Activated T-cell treated with anti-CD3 and anti-CD28 coated beads, Interleukin-2, amount 50 U/mL, for 72 hours (primary cell): ENCODE measurements around the gene PSMD9. TPM values are rescaled to one million over a fixed set of nuclear protein-coding genes. Genes with fewer than 3 reads are reported as not detected.
"Not testable (repeated sequence)": the region's sequence is repeated elsewhere in the genome, so short reads cannot be mapped to it uniquely, and the experiment has no call there.

Experiments
- ATAC-seq, 2 donors: fragments of 150-1000 bp; cut with Tn5 transposase; replicated peaks in 1 of 2; 2 replicates each; pipeline ENCODE4 v1.10.0; 2021; ENCODE audit warnings: moderate library complexity in 2 of 2, mild to moderate bottlenecking in 1 of 2
- DNase-seq, 2 donors: peaks; one replicate each; pipeline ENCODE4 v3.0.0; 2021 to 2022; ENCODE audit warnings: mixed read lengths in 1 of 2
- H3K27ac Mint-ChIP-seq: one replicate; pipeline ENCODE4 v1.8.0; 2022; ENCODE audit warnings: mild to moderate bottlenecking, moderate library complexity, mixed read lengths
- H3K27me3 Mint-ChIP-seq: one replicate; pipeline ENCODE4 v1.8.0; 2022; ENCODE audit warnings: low read depth, mixed read lengths
- H3K36me3 Mint-ChIP-seq, 2 donors: one replicate each; pipeline ENCODE4 v1.8.0; 2022; ENCODE audit warnings: mixed read lengths in 2 of 2, mild to moderate bottlenecking in 1 of 2; ENCODE audit not compliant: insufficient read depth in 2 of 2
- H3K4me1 Mint-ChIP-seq: one replicate; pipeline ENCODE4 v1.8.0; 2022; ENCODE audit warnings: low read depth, mixed read lengths
- H3K4me3 Mint-ChIP-seq, 2 donors: one replicate each; pipeline ENCODE4 v1.8.0; 2022; ENCODE audit warnings: mild to moderate bottlenecking in 2 of 2, mixed read lengths in 2 of 2, moderate library complexity in 2 of 2
- H3K9me3 Mint-ChIP-seq, 2 donors: one replicate each; pipeline ENCODE4 v1.8.0; 2022; ENCODE audit warnings: mixed read lengths in 2 of 2
- total RNA-seq, 2 donors: library from RNA; stranded (reverse); gene quantifications; one replicate each; pipeline ENCODE4 v1.2.3, GENCODE V29; 2022

The PSMD9 gene
- total RNA-seq, 2 donors from 2014 or later: 56.9 to 85.7 TPM

GRCh38 chr12:121889274-121889624, 659 bp downstream of the PSMD9 start:
- Mint-ChIP-seq H3K27me3 (no peaks in the 10 kb centered on the region), H3K4me3 (peak overlapping the region; percentile 94 to 97), H3K27ac (peak overlapping the region; percentile 93), H3K36me3 (peaks cover 0 to 2% of the 10 kb centered on the region in 2 donors), H3K9me3 (no peaks in the 10 kb centered on the region), H3K4me1 (peaks cover 35% of the 10 kb centered on the region)
- DNase-seq (no peak), ATAC-seq (no peak)

GRCh38 chr12:121889661-121890060, 1.1 kb downstream of the PSMD9 start:
- H3K36me3 Mint-ChIP-seq, ATAC-seq, H3K9me3 Mint-ChIP-seq, H3K27me3 Mint-ChIP-seq, DNase-seq: not testable (repeated sequence)
- peak overlapping the region; percentile 94 to 97 for H3K4me3 Mint-ChIP-seq
- peaks cover 39% of the 10 kb centered on the region for H3K4me1 Mint-ChIP-seq
- peak overlapping the region; percentile 93 for H3K27ac Mint-ChIP-seq

GRCh38 chr12:121892673-121893561, 4.3 kb downstream of the PSMD9 start:
- H3K9me3 Mint-ChIP-seq: no peaks in the 10 kb centered on the region
- DNase-seq (peak in 1 of 2 donors; percentile 8), ATAC-seq (no peak)
- H3K36me3 Mint-ChIP-seq: peaks cover 4 to 12% of the 10 kb centered on the region in 2 donors
- H3K4me3 Mint-ChIP-seq: peak overlapping the region; percentile 86 to 93
- H3K27ac Mint-ChIP-seq: peak overlapping the region; percentile 96
- no peaks in the 10 kb centered on the region for H3K27me3 Mint-ChIP-seq
- H3K4me1 Mint-ChIP-seq: peaks cover 44% of the 10 kb centered on the region

DNA sequence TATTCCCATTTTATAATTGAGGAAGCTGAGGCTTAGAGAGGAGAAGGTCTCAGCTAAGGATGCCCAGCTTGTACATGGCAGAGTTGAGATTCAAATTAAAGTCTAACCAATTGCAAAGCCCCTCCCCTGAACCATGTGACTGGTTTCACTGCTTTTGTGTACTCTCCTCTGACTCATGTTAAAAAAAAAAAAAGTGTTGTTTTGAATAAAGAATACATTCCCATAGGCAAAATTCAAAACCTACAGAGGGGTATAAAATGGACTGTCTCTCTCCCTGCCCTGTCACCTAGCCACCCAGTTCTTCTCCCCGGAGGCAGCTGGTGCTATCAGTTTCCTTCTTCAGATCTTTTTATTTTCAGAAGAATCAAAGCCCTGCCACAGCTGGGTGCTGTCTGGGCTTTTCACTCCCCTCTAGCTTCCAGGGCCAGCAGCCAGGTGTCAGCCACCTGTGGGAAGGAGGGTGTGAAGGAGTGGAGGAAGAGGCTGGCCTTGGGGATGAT, 5.4 kb downstream of the PSMD9 start:
- peak overlapping the region; percentile 86 to 93 for H3K4me3 Mint-ChIP-seq
- H3K9me3 Mint-ChIP-seq: no peaks in the 10 kb centered on the region
- ATAC-seq: peak; percentile 76 to 82
- peak; percentile 45 to 57 for DNase-seq
- no peaks in the 10 kb centered on the region for H3K27me3 Mint-ChIP-seq
- H3K27ac Mint-ChIP-seq: peak overlapping the region; percentile 96
- peaks cover 4 to 15% of the 10 kb centered on the region in 2 donors for H3K36me3 Mint-ChIP-seq
- peaks cover 44% of the 10 kb centered on the region for H3K4me1 Mint-ChIP-seq

DNA sequence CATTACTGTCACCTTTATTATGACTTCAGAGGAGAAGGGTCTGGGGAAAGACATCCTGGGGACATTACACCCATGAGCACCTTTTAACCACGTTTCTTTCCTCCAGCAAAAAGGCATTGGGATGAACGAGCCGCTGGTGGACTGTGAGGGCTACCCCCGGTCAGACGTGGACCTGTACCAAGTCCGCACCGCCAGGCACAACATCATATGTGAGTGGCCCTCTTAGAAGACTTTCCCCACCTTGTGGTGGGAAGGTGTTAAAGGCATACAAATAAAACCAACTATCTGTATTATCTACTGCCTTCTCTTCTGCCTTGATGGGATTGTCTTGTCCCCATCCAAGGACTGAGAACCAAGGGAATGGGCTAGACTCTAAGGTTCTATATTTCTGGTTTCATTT, 6.0 kb downstream of the PSMD9 start:
- no peak for DNase-seq
- peak overlapping the region; percentile 86 to 93 for H3K4me3 Mint-ChIP-seq
- ATAC-seq: peak in 1 of 2 donors; percentile 31
- no peaks in the 10 kb centered on the region for H3K9me3 Mint-ChIP-seq
- peak overlapping the region; percentile 96 for H3K27ac Mint-ChIP-seq
- peaks cover 7 to 15% of the 10 kb centered on the region in 2 donors for H3K36me3 Mint-ChIP-seq
- H3K27me3 Mint-ChIP-seq: no peaks in the 10 kb centered on the region
- peaks cover 38% of the 10 kb centered on the region for H3K4me1 Mint-ChIP-seq

GRCh38 chr12:121898287-121898686, 9.7 kb downstream of the PSMD9 start:
- H3K27ac Mint-ChIP-seq: no peak overlapping the region
- no peaks in the 10 kb centered on the region for H3K9me3 Mint-ChIP-seq
- no peak overlapping the region for H3K4me3 Mint-ChIP-seq
- peaks cover 7 to 31% of the 10 kb centered on the region in 2 donors for H3K36me3 Mint-ChIP-seq
- ATAC-seq (no peak), DNase-seq (no peak)
- H3K27me3 Mint-ChIP-seq: no peaks in the 10 kb centered on the region
- H3K4me1 Mint-ChIP-seq: peaks cover 19% of the 10 kb centered on the region

DNA sequence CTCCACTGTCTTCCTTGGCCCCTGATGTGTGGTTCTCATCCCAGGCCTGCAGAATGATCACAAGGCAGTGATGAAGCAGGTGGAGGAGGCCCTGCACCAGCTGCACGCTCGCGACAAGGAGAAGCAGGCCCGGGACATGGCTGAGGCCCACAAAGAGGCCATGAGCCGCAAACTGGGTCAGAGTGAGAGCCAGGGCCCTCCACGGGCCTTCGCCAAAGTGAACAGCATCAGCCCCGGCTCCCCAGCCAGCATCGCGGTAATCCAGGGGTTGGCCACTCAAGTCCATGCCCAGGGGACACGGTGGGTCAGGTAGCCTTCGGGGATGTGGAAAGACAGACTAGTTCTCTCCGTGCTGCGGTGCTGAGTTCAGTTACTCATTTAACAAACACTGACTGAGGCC, 11.0 kb downstream of the PSMD9 start:
- Mint-ChIP-seq H3K4me1 (peaks cover 6% of the 10 kb centered on the region), H3K9me3 (no peaks in the 10 kb centered on the region), H3K27ac (no peak overlapping the region), H3K36me3 (peaks cover 5 to 35% of the 10 kb centered on the region in 2 donors), H3K4me3 (no peak overlapping the region), H3K27me3 (no peaks in the 10 kb centered on the region)
- no peak for ATAC-seq
- no peak for DNase-seq

- no peak for ATAC-seq
- H3K36me3 Mint-ChIP-seq: peaks cover 2 to 33% of the 10 kb centered on the region in 2 donors
- H3K4me3 Mint-ChIP-seq: no peak overlapping the region
- H3K4me1 Mint-ChIP-seq: peaks cover 1% of the 10 kb centered on the region
- no peaks in the 10 kb centered on the region for H3K9me3 Mint-ChIP-seq
- DNase-seq: no peak
- H3K27me3 Mint-ChIP-seq: no peaks in the 10 kb centered on the region
- no peak overlapping the region for H3K27ac Mint-ChIP-seq
These were observed 14.6 kb downstream of the PSMD9 start for GRCh38 chr12:121903202-121903601.

- no peaks in the 10 kb centered on the region for H3K27me3 Mint-ChIP-seq
- H3K9me3 Mint-ChIP-seq: no peaks in the 10 kb centered on the region
- H3K36me3 Mint-ChIP-seq: peaks cover 6 to 38% of the 10 kb centered on the region in 2 donors
- ATAC-seq (no peak), DNase-seq (no peak)
- no peak overlapping the region for H3K4me3 Mint-ChIP-seq
- H3K27ac Mint-ChIP-seq: no peak overlapping the region
- H3K4me1 Mint-ChIP-seq: peaks cover 8% of the 10 kb centered on the region
These were observed 17.2 kb downstream of the PSMD9 start for GRCh38 chr12:121905746-121906145.

DNA sequence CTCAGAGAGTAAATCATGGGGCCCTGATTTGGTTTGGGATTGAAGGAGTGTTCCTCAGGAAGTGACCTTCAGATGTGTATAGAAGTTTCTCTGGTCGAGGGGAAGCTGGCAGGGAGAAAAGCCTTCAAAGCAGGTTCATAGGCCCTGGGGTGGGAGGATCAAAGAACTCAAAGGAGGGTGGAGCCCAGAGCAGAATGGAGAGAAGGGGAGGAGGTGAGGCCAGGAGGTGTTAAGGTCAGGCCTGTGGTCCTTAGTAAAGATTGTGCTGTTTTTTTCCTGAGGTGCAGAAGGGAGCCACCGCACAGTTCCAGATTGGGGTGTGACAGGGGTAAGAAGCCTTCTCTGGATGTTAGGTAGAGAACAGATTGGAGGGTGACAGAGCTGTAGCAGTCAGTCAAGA, 20.1 kb downstream of the PSMD9 start:
- Mint-ChIP-seq H3K27me3 (no peaks in the 10 kb centered on the region), H3K36me3 (peaks cover 12 to 31% of the 10 kb centered on the region in 2 donors), H3K4me1 (peaks cover 15% of the 10 kb centered on the region), H3K4me3 (no peak overlapping the region), H3K27ac (peak overlapping the region; percentile 49), H3K9me3 (no peaks in the 10 kb centered on the region)
- DNase-seq: no peak
- no peak for ATAC-seq

DNA sequence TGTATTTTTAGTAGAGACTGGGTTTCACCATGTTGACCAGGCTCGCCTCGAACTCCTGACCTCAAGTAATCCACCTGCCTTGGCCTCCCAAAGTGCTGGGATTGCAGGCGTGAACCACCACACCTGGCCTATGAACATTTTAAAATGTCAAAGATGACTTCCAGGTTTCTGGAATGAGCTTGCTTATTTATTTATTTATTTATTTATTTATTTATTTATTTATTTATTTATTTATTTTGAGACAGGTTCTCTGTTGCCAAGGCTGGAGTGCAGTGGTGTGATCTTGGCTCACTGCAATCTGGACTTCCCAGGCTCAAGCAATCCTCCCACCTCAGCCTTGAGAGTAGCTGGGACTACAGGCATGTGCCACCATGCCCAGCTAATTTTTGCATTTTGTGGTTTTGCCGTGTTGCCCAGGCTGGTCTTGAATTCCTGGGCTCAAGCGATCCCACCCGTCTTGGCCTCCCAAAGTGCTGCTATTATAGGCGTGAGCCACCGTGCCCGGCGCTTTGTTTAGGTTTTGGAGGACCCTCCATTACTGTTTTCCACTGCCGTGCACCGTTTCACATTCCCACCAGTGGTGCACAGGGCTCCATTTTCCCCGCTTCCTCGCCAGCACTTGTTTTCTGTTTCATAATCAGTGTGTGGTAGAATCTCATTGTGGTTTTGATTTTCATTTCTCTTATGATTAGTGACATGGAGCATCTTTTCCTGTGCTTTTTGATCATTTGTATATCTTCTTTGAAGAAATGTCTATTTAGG, 23.4 kb downstream of the PSMD9 start:
- Mint-ChIP-seq H3K27me3 (no peaks in the 10 kb centered on the region), H3K4me3 (peak overlapping the region; percentile 14 to 38), H3K27ac (no peak overlapping the region), H3K4me1 (peaks cover 17% of the 10 kb centered on the region), H3K9me3 (no peaks in the 10 kb centered on the region), H3K36me3 (peaks cover 12 to 23% of the 10 kb centered on the region in 2 donors)
- DNase-seq (peak; percentile 20 to 26), ATAC-seq (peak; percentile 75 to 92)

- Mint-ChIP-seq H3K9me3 (no peaks in the 10 kb centered on the region), H3K27me3 (no peaks in the 10 kb centered on the region), H3K4me3 (no peak overlapping the region), H3K36me3 (peaks cover 5 to 13% of the 10 kb centered on the region in 2 donors), H3K4me1 (peaks cover 24% of the 10 kb centered on the region), H3K27ac (no peak overlapping the region)
- DNase-seq: no peak
- no peak for ATAC-seq
These were observed 27.3 kb downstream of the PSMD9 start for GRCh38 chr12:121915841-121916321.

DNA sequence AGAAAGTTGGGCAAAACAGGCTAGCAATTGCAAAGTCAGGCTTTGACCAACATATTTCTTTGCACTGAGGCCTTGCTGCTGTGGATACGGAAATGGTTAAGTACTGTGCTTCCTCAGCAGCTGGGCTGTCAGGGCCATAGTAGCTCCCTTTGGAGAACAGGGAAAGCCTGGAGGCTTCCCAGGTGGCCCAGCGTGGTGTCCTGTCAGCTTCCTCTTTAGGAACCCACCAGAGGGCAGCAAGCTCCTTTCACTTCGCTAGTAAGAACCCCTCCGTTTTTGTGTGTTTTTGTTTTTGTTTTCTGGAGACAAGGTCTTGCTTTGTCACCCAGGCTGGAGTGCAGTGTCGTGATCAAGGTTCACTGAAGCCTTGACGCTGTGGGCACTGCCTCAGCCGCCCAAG, 28.1 kb downstream of the PSMD9 start:
- H3K9me3 Mint-ChIP-seq: no peaks in the 10 kb centered on the region
- no peak for DNase-seq
- H3K36me3 Mint-ChIP-seq: peaks cover 4 to 13% of the 10 kb centered on the region in 2 donors
- no peaks in the 10 kb centered on the region for H3K27me3 Mint-ChIP-seq
- H3K4me3 Mint-ChIP-seq: no peak overlapping the region
- no peak for ATAC-seq
- H3K4me1 Mint-ChIP-seq: peaks cover 24% of the 10 kb centered on the region
- H3K27ac Mint-ChIP-seq: no peak overlapping the region
